IgD-negative memory B cell (primary cell): ENCODE data around the gene CBARP. TPM values are rescaled to one million over a fixed set of nuclear protein-coding genes. Genes with fewer than 3 reads are reported as not detected.

ENCODE experiments used
- H3K27ac Mint-ChIP-seq, 3 donors: one replicate each; pipeline ENCODE4 v1.8.0; 2020 to 2022; ENCODE audit warnings: mild to moderate bottlenecking in 3 of 3, mixed read lengths in 3 of 3, moderate library complexity in 1 of 3
- H3K27me3 Mint-ChIP-seq: one replicate; pipeline ENCODE4 v1.8.0; 2021; ENCODE audit warnings: mixed read lengths
- H3K36me3 Mint-ChIP-seq: one replicate; pipeline ENCODE4 v1.8.0; 2020; ENCODE audit warnings: mild to moderate bottlenecking, mixed read lengths
- H3K4me1 Mint-ChIP-seq, 3 donors: one replicate each; pipeline ENCODE4 v1.8.0; 2020 to 2022; ENCODE audit warnings: mixed read lengths in 3 of 3, mild to moderate bottlenecking in 1 of 3
- H3K4me3 Mint-ChIP-seq, 4 donors: one replicate each; pipeline ENCODE4 v1.8.0; 2020 to 2022; ENCODE audit warnings: mild to moderate bottlenecking in 4 of 4, mixed read lengths in 4 of 4, moderate library complexity in 3 of 4
- H3K9me3 Mint-ChIP-seq, 3 donors: one replicate each; pipeline ENCODE4 v1.8.0; 2020 to 2021; ENCODE audit warnings: mixed read lengths in 3 of 3, mild to moderate bottlenecking in 1 of 3
- polyA plus RNA-seq: library from polyadenylated mRNA; unstranded; fragments of 300-500 nt; fragmentation: Illumina TruSeq; gene quantifications from one replicate; pipeline ENCODE4 v1.2.3, GENCODE V29; 2021

Gene CBARP
- polyA plus RNA-seq, 1 donor from 2014 or later, result not detected

DNA sequence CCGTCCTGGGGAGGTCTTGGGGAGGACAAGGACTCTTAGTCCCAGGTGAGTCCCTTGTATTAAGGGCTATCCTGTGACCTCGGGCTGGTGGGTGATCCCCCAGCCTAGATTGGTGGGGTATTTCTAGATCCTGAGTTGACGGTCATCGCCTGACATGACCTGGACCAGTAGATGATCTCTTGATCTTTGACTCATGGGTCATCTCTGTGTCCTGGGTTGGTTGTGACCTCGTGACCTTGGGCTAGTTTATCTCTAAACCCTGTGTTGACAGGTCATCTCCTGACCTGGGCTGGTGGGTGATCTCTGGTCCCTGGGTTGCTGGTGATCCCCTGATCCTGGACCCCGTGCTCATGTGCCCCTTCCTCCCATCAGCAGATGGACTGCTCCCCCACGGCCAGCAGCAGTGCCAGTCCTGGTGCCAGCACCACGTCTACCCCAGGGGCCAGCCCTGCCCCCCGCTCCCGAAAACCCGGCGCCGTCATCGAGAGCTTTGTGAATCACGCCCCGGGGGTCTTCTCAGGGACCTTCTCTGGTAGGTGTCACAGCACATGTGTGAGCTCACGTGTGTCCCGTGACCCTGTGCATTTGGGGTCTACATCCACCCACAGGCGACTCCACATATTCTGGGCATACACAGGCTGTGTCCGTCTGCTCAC, 16.9 kb upstream of the CBARP start:
- Mint-ChIP-seq H3K4me3 (peak overlapping the region in 2 of 4 donors; percentile 51 to 80), H3K27ac (peak overlapping the region in 2 of 3 donors; percentile 10 to 93), H3K27me3 (no peaks in the 10 kb centered on the region), H3K4me1 (peaks cover 13 to 23% (median 16%) of the 10 kb centered on the region in 3 donors), H3K36me3 (peaks cover 4% of the 10 kb centered on the region), H3K9me3 (no peaks in the 10 kb centered on the region)

DNA sequence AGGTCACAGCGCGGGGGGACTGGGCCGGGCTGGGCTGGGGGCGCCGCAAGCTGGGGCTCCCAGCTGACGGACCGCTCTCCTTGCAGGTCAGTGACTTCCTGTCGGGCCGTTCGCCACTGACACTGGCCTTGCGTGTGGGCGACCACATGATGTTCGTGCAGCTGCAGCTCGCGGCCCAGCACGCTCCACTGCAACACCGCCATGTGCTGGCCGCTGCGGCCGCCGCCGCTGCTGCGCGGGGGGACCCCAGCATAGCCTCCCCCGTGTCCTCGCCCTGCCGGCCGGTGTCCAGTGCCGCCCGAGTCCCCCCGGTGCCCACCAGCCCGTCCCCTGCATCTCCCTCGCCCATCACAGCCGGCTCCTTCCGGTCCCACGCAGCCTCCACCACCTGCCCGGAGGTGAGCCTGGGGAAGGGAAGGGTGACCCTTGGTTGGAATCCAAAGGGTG, 16.3 kb upstream of the CBARP start:
- Mint-ChIP-seq H3K4me3 (peak overlapping the region in 1 of 4 donors; percentile 80), H3K27me3 (no peaks in the 10 kb centered on the region), H3K9me3 (no peaks in the 10 kb centered on the region), H3K27ac (peak overlapping the region in 1 of 3 donors; percentile 99), H3K36me3 (peaks cover 4% of the 10 kb centered on the region), H3K4me1 (peaks cover 12 to 23% (median 16%) of the 10 kb centered on the region in 3 donors)

DNA sequence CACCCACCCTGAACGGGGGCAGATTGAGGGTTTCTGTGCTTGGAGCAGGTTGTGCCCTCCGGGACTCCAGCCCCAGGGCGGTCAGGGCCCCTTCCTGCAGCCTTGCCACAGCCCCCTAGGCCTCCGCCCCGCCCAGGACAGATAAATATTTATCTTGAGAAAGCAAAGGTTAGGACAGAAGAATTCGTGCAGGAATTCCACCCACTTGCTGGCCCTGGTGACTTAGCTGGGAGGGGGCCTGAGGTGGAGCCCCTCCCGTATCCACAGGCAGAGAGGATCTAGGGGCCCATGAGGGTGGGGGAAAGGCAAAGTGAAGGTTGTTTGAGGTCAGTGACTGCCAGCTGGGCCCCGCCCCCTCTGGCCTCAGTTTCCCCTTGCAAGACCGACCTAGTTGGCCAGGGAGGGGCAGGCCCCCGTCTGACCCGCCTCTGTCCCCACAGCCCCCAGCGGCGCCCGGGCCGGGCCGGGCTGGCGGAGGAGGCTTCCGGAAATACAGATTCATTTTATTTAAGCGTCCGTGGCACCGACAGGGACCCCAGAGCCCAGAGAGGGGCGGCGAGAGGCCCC, 15.8 kb upstream of the CBARP start:
- peak overlapping the region in 2 of 3 donors; percentile 96 to 99 for H3K27ac Mint-ChIP-seq
- peaks cover 4% of the 10 kb centered on the region for H3K36me3 Mint-ChIP-seq
- no peaks in the 10 kb centered on the region for H3K27me3 Mint-ChIP-seq
- H3K4me3 Mint-ChIP-seq, result peak overlapping the region; percentile 67 to 94 (median 84)
- H3K4me1 Mint-ChIP-seq, result peaks cover 10 to 18% (median 14%) of the 10 kb centered on the region in 3 donors
- no peaks in the 10 kb centered on the region for H3K9me3 Mint-ChIP-seq

- H3K9me3 Mint-ChIP-seq, result no peaks in the 10 kb centered on the region
- H3K27ac Mint-ChIP-seq, result peak overlapping the region in 2 of 3 donors; percentile 96 to 99
- H3K4me1 Mint-ChIP-seq, result peaks cover 9 to 11% (median 9%) of the 10 kb centered on the region in 3 donors
- H3K27me3 Mint-ChIP-seq, result no peaks in the 10 kb centered on the region
- peak overlapping the region; percentile 65 to 94 (median 79) for H3K4me3 Mint-ChIP-seq
- H3K36me3 Mint-ChIP-seq, result peaks cover 4% of the 10 kb centered on the region
Measured at GRCh38 chr19:1252821-1253513, 15.2 kb upstream of the CBARP start.

- H3K27me3 Mint-ChIP-seq, result no peaks in the 10 kb centered on the region
- peak overlapping the region; percentile 86 to 96 (median 94) for H3K4me3 Mint-ChIP-seq
- H3K9me3 Mint-ChIP-seq, result no peaks in the 10 kb centered on the region
Measured at GRCh38 chr19:1252221-1252820, 14.5 kb upstream of the CBARP start.

DNA sequence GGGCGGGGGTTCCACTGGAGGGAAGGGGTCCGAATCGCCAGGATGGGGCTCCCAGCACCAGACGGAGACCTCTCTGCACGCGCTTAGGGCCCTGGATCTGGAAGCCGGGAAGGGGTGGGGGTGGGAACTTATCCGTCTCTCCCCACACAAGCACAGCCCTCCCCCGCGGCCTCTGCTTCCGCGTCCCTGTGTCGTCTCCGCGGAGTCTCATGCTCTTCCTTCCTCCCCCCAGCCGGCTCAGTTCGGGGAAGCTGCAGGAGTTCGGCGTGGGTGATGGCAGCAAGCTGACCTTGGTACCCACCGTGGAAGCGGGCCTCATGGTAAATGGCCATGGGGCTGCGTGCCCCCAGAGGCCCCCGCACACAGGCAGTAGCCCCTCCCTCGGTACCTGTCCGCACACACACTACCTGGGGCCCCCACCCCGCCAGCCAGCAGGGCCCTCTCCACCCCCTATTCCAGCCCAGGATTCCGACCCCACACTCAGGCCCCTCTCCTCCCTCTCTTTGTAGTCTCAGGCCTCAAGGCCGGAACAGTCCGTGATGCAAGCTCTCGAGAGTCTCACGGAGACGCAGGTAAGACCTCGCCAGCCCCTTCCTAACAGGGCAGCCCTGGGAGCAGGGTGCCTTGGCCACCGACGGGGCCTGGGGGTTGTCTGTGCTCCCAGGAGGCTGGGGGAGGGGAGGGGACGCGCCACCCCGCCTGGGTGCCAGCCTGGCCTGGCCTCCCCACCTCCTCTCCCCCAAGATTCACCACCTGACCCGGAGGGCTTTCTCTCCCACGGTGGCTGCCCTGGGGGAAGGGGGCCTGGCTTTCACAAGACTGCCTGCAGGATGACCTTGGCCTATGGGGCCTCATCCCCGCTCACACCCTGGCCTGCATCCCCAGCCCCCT, 13.8 kb upstream of the CBARP start:
- no peaks in the 10 kb centered on the region for H3K27me3 Mint-ChIP-seq
- peaks cover 1% of the 10 kb centered on the region for H3K36me3 Mint-ChIP-seq
- peak overlapping the region; percentile 86 to 96 (median 94) for H3K4me3 Mint-ChIP-seq
- H3K4me1 Mint-ChIP-seq, result peaks cover 3 to 5% (median 4%) of the 10 kb centered on the region in 3 donors
- peak overlapping the region; percentile 92 to 99 (median 96) for H3K27ac Mint-ChIP-seq
- H3K9me3 Mint-ChIP-seq, result no peaks in the 10 kb centered on the region

More at GRCh38 chr19:1252221-1252820, 14.5 kb upstream of the CBARP start:
- H3K27ac Mint-ChIP-seq, result peak overlapping the region; percentile 78 to 99 (median 96)
- peaks cover 1% of the 10 kb centered on the region for H3K36me3 Mint-ChIP-seq
- peaks cover 4 to 5% (median 4%) of the 10 kb centered on the region in 3 donors for H3K4me1 Mint-ChIP-seq

GRCh38 chr19:1250437-1251260, 12.8 kb upstream of the CBARP start:
- peaks cover 1% of the 10 kb centered on the region for H3K36me3 Mint-ChIP-seq
- no peaks in the 10 kb centered on the region for H3K27me3 Mint-ChIP-seq
- peak overlapping the region; percentile 86 to 96 (median 94) for H3K4me3 Mint-ChIP-seq
- H3K27ac Mint-ChIP-seq, result peak overlapping the region in 2 of 3 donors; percentile 96 to 99
- no peaks in the 10 kb centered on the region for H3K9me3 Mint-ChIP-seq
- peaks cover 5 to 8% (median 5%) of the 10 kb centered on the region in 3 donors for H3K4me1 Mint-ChIP-seq

- no peaks in the 10 kb centered on the region for H3K9me3 Mint-ChIP-seq
- H3K27ac Mint-ChIP-seq, result peak overlapping the region; percentile 94 to 100 (median 94)
- no peaks in the 10 kb centered on the region for H3K27me3 Mint-ChIP-seq
- H3K4me3 Mint-ChIP-seq, result peak overlapping the region; percentile 85 to 99 (median 94)
- peaks cover 1% of the 10 kb centered on the region for H3K36me3 Mint-ChIP-seq
- peaks cover 5 to 8% (median 5%) of the 10 kb centered on the region in 3 donors for H3K4me1 Mint-ChIP-seq
Measured at GRCh38 chr19:1249990-1250436, 12.2 kb upstream of the CBARP start.

DNA sequence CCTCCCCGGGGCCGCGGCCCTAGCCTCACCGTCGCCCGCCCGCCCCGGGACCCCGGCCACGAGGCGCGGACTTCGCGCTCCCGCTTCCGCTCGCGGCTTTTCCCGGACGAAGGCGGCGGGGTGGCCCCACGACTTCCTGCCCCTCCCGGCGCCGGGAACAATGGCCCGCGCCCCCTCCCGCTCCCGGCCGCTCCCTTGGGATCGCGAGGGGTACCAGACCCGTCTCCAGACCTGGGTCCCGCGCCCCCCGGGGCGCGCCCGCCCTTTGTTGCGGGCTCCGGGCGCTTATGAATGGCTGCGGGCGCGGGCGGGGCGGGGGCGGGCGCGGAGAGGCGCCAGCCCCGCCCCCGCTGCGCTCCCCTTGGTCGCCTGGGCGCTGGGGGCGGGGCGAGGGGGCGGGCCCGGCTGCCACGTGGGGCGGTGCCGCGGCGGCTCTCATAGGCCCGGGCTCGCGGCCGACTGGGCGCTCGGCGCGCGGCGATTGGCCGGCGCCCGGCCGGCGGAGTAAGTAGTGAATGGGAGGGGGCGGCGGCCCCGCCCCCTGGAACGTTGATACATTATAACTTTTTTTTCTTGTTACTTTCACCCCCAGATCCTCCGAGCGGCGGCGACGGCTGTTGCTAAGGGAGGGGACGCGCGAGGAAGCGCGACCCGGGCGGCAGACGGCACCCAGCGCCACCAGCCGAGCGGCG, 11.6 kb upstream of the CBARP start:
- H3K36me3 Mint-ChIP-seq, result no peaks in the 10 kb centered on the region
- no peaks in the 10 kb centered on the region for H3K9me3 Mint-ChIP-seq
- H3K4me3 Mint-ChIP-seq, result peak overlapping the region; percentile 85 to 99 (median 94)
- peaks cover 4 to 10% (median 8%) of the 10 kb centered on the region in 3 donors for H3K4me1 Mint-ChIP-seq
- no peaks in the 10 kb centered on the region for H3K27me3 Mint-ChIP-seq
- H3K27ac Mint-ChIP-seq, result peak overlapping the region; percentile 94 to 100 (median 94)

DNA sequence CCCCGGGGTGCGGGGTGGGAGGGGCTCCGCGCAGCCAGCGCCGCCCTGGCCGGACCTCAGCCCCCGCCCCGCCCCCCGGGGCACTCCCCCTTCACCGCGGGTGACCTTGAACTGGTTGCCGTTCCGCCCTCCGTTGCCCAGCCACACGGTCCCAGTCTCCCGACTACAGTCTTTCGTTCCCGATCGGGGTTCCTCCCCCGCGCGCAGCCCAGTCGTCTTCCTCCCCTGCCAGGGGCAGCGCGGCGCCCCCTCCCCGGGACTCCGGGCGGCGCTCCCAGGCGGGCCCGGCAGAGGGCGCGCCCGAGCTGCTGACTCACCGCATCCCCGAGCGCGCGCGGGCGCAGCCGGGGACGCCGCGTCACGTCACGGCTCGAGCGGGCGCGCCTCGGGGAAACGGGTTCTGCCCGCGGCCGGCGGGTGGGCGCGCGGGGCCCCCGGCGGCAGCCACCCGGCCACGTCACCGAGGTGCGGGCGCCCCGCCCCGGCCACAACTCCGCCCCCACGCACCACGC, 11.0 kb upstream of the CBARP start:
- no peaks in the 10 kb centered on the region for H3K27me3 Mint-ChIP-seq
- H3K4me1 Mint-ChIP-seq, result peaks cover 4 to 10% (median 9%) of the 10 kb centered on the region in 3 donors
- peak overlapping the region; percentile 80 to 88 (median 85) for H3K4me3 Mint-ChIP-seq
- H3K27ac Mint-ChIP-seq, result peak overlapping the region; percentile 57 to 100 (median 78)
- H3K9me3 Mint-ChIP-seq, result no peaks in the 10 kb centered on the region
- H3K36me3 Mint-ChIP-seq, result no peaks in the 10 kb centered on the region

DNA sequence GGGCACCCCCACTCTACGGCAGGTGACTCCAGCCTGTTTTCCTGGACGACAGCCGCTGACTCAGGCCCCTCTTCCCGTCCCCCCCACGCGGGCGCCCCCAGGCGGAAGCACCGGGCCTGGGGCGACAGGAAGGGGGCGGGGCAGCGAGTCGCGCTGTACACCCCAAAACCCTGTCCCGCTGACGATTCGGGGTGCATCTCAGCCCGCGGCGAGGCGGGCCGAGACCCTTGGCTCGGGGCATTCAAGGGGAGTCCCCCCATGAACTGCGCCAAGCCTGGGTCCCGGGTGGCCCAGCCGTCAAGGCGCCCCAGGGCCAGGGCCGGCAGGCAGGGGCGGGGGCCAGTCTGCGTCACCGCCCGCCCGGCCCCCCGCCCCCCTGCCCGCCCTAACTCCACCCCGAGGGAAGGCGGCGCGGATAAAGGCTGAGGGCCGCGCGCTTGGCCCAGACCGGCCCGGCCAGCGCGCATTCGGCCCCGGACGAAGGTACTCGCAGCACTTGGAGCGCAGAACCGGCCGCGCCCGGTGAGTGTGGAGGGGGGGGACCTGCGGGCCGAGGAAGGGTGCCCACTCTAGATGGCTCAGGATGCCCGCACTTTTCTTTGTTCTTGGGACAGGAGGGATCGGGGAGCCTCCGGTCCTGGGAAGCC, 10.5 kb upstream of the CBARP start, which contains the start of gene MIDN:
TSS of gene MIDN (plus strand) at position 445 of the 647 bp plus-strand sequence. CDS start 1,714 bp downstream, outside the sequence.
- Mint-ChIP-seq H3K4me1 (peaks cover 4 to 9% (median 8%) of the 10 kb centered on the region in 3 donors), H3K27me3 (no peaks in the 10 kb centered on the region), H3K27ac (peak within 1 kb of the TSS; percentile 88 to 100 (median 94)), H3K36me3 (no peaks in the 10 kb centered on the region), H3K4me3 (peak within 1 kb of the TSS; percentile 80 to 99 (median 88)), H3K9me3 (no peaks in the 10 kb centered on the region)

DNA sequence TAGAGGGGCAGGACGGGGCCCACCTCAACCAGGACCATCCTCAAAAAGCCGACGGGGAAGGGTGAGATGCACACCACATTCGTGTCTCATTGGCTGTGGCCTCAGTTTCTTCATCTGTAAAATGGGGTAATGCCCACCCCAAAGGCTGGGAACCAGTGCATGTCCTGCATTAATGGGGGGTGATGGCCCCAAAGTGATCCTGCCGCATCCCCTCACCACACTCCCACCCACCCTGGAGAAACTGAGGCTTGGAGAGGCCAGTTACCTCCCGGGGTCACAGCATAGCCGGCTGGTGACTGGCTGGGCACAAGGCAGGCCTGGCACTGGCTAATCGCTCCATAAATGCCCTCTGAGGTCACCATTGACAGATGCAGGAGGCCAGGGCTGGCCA, 9.9 kb upstream of the CBARP start:
- Mint-ChIP-seq H3K27me3 (no peaks in the 10 kb centered on the region), H3K4me3 (peak overlapping the region in 3 of 4 donors; percentile 30 to 88 (median 83)), H3K36me3 (no peaks in the 10 kb centered on the region), H3K9me3 (no peaks in the 10 kb centered on the region), H3K27ac (peak overlapping the region in 2 of 3 donors; percentile 63 to 100), H3K4me1 (peaks cover 4 to 13% (median 9%) of the 10 kb centered on the region in 3 donors)
